HepG2 (cell line): ENCODE results near the gene NR1H2. TPM values are rescaled to one million over a fixed set of nuclear protein-coding genes. Genes with fewer than 3 reads are reported as not detected.
A peak's percentile ranks its signal among the peaks of the same experiment; 100 is the strongest.

Experiments
- AHR ChIP-seq: IDR thresholded peaks from 2 replicates; pipeline ENCODE4 v1.6.1; 2018; ENCODE audit warnings: missing genetic modification reagents, missing compliant biosample characterization
- DNMT1 ChIP-seq: sonication (generic); formaldehyde crosslinking; IDR thresholded peaks from 2 replicates; pipeline ENCODE4 v1.5.1; 2020; ENCODE audit warnings: mild to moderate bottlenecking, missing genetic modification reagents
- ETV5 ChIP-seq: IDR thresholded peaks from 2 replicates; pipeline ENCODE4 v1.6.1; 2018; ENCODE audit warnings: missing biosample characterization, missing genetic modification reagents, inconsistent platforms, borderline replicate concordance
- GABPB1 ChIP-seq: IDR thresholded peaks from 2 replicates; pipeline ENCODE4 v1.6.1; 2016; ENCODE audit warnings: mild to moderate bottlenecking, missing genetic modification reagents, moderate library complexity, missing compliant biosample characterization
- GFI1 ChIP-seq: sonication (generic); formaldehyde crosslinking; IDR thresholded peaks from 2 replicates; pipeline ENCODE4 v1.5.0; 2020; ENCODE audit warnings: missing genetic modification reagents, mild to moderate bottlenecking, borderline replicate concordance
- JDP2 ChIP-seq: sonication (generic); formaldehyde crosslinking; IDR thresholded peaks from 2 replicates; pipeline ENCODE4 v1.8.1; 2022; ENCODE audit warnings: missing genetic modification reagents, borderline replicate concordance
- MEIS1 ChIP-seq: sonication (generic); formaldehyde crosslinking; IDR thresholded peaks from 2 replicates; pipeline ENCODE4 v1.9.0; 2021; ENCODE audit warnings: mild to moderate bottlenecking, missing genetic modification reagents, moderate library complexity, borderline replicate concordance
- PCBP1 ChIP-seq: fragments of 200-400 bp; formaldehyde crosslinking; IDR thresholded peaks from 2 replicates; pipeline ENCODE4 v1.6.1; 2017; ENCODE audit warnings: mild to moderate bottlenecking, low read depth, low read length, borderline replicate concordance
- PCBP2 ChIP-seq: fragments of 200-400 bp; formaldehyde crosslinking; optimal IDR thresholded peaks from 2 replicates; pipeline ENCODE3; 2018; ENCODE audit warnings: low read length, low read depth; ENCODE audit not compliant: poor library complexity, severe bottlenecking
- SAFB2 ChIP-seq: sonication (generic); formaldehyde crosslinking; IDR thresholded peaks from 2 replicates; pipeline ENCODE4 v1.5.1; 2020; ENCODE audit warnings: missing genetic modification reagents, low read depth, mild to moderate bottlenecking, borderline replicate concordance
- SIX1 ChIP-seq: sonication (generic); formaldehyde crosslinking; IDR thresholded peaks from 2 replicates; pipeline ENCODE4 v1.4.0; 2020; ENCODE audit warnings: missing genetic modification reagents, borderline replicate concordance
- SOX13 ChIP-seq, 3 experiments: fragments of 450-650 bp in 1 of 3; sonication (generic) in 1 of 3; formaldehyde crosslinking in 1 of 3; IDR thresholded peaks in 2 of 3; conservative IDR thresholded peaks in 1 of 3; 2 replicates each; pipeline versions ENCODE4 v1.5.0 to v1.6.1; 2016 to 2020; ENCODE audit warnings: antibody characterized with exemption in 1 of 3, mild to moderate bottlenecking in 1 of 3, missing compliant biosample characterization in 1 of 3, missing genetic modification reagents in 1 of 3, moderate library complexity in 1 of 3
- SPEN ChIP-seq: sonication (generic); formaldehyde crosslinking; IDR thresholded peaks from 2 replicates; pipeline ENCODE4 v1.5.1; 2020; ENCODE audit warnings: low read depth, mild to moderate bottlenecking, missing genetic modification reagents
- TCF7L2 ChIP-seq: IDR thresholded peaks from 2 replicates; pipeline ENCODE4 v1.6.1; 2011; ENCODE audit warnings: mild to moderate bottlenecking, low read depth, low read length, moderate library complexity
- TOPORS ChIP-seq: sonication (generic); formaldehyde crosslinking; IDR thresholded peaks from 2 replicates; pipeline ENCODE4 v1.8.0; 2023; ENCODE audit warnings: mild to moderate bottlenecking, missing genetic modification reagents
- ZNF382 ChIP-seq: sonication (generic); formaldehyde crosslinking; IDR thresholded peaks from 2 replicates; pipeline ENCODE4 v1.5.0; 2020; ENCODE audit warnings: missing genetic modification reagents, mild to moderate bottlenecking, borderline replicate concordance
- ZNF572 ChIP-seq: sonication (generic); formaldehyde crosslinking; IDR thresholded peaks from 2 replicates; pipeline ENCODE4 v1.5.1; 2020; ENCODE audit warnings: mild to moderate bottlenecking, missing genetic modification reagents
- ZNF598 ChIP-seq: sonication (generic); formaldehyde crosslinking; IDR thresholded peaks from 2 replicates; pipeline ENCODE4 v1.5.1; 2020; ENCODE audit warnings: mild to moderate bottlenecking, missing genetic modification reagents, borderline replicate concordance
- polyA plus RNA-seq, 8 experiments: library from polyadenylated mRNA; depleted of rRNA in 3 of 8; stranded (reverse) in 7 of 8; unstranded in 1 of 8; fragments of >200 nt; fragmentation: Illumina TruSeq in 4 of 8; extraction: Trizol in 4 of 8; gene quantifications; 2 replicates each; pipeline versions ENCODE4 v1.2.1 to v1.2.3, GENCODE V29; 2011 to 2016; ENCODE audit warnings: low read depth in 4 of 8, missing spikeins in 1 of 8, mixed read lengths in 1 of 8; ENCODE audit not compliant: insufficient read depth in 1 of 8
- total RNA-seq, 5 experiments: library from RNA; depleted of rRNA; stranded (reverse); fragments of >200 nt; fragmentation: Illumina TruSeq; extraction: Trizol; gene quantifications; 2 replicates each; pipeline ENCODE4 v1.2.3, GENCODE V29; 2016; ENCODE audit warnings: low read depth in 1 of 5
- TF ChIP-seq, protein P1 (sequence below): sonication (generic); formaldehyde crosslinking; conservative IDR thresholded peaks from 2 replicates; pipeline ENCODE4 v1.4.0; 2020; ENCODE audit warnings: mild to moderate bottlenecking, missing genetic modification reagents, moderate library complexity
- TF ChIP-seq, protein P2 (sequence below): sonication (generic); formaldehyde crosslinking; IDR thresholded peaks from 2 replicates; pipeline ENCODE4 v1.8.1; 2023; ENCODE audit warnings: mild to moderate bottlenecking, inconsistent platforms, moderate library complexity, missing genetic modification reagents, borderline replicate concordance
- TF ChIP-seq, protein P3 (sequence below): sonication (generic); formaldehyde crosslinking; IDR thresholded peaks from 2 replicates; pipeline ENCODE4 v1.4.0; 2020; ENCODE audit warnings: missing genetic modification reagents

The NR1H2 gene
- total and polyA plus RNA-seq, 2 of the 13 experiments (the other 11 are each of a cell fraction or from before 2014, with no cell fraction given), result 10.3 to 13.5 TPM

DNA sequence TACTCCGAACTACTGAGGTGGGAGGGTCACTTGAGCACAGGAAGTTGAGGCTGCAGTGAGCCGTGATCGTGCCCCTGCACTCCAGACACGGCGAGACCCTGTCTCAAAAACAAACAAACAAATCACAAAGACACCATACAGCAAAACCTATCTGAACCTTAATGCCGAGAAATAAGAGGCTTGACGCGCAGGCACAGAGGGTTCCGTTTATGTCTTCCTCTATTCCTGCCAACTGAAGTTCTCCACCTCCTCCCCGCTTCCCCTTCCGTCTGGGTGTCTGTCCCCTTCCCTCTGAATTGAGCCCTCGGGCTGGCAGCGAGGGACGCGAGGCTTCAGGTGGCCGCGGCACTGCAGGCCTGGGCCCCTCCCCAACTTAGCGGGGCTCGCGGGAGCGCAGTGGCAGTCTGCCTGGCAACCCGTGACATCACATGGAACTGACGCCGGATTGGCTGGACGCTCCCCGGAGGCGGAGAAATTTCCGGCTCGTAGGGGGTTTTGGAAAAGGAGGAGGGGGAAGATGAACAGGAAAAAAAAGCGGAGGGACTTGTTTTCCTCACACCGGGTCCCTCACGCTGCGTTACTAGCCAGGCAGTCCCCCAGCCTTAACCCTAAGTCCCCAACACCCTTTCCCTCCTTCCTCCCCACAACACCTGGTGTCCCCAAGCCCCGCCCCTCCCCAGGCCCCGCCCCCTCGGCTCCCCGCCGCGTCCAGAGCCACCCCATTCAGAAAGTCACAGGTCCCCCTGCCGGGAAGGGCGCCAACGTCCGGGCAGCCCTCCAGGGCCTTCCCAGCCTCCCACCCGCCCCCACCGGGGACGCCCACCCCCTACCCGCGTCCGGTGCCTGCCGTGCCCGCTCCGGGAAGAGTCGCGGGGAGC lies 55.3 kb downstream of the NR1H2 start (continued):
- TF ChIP-seq, protein P1, sequence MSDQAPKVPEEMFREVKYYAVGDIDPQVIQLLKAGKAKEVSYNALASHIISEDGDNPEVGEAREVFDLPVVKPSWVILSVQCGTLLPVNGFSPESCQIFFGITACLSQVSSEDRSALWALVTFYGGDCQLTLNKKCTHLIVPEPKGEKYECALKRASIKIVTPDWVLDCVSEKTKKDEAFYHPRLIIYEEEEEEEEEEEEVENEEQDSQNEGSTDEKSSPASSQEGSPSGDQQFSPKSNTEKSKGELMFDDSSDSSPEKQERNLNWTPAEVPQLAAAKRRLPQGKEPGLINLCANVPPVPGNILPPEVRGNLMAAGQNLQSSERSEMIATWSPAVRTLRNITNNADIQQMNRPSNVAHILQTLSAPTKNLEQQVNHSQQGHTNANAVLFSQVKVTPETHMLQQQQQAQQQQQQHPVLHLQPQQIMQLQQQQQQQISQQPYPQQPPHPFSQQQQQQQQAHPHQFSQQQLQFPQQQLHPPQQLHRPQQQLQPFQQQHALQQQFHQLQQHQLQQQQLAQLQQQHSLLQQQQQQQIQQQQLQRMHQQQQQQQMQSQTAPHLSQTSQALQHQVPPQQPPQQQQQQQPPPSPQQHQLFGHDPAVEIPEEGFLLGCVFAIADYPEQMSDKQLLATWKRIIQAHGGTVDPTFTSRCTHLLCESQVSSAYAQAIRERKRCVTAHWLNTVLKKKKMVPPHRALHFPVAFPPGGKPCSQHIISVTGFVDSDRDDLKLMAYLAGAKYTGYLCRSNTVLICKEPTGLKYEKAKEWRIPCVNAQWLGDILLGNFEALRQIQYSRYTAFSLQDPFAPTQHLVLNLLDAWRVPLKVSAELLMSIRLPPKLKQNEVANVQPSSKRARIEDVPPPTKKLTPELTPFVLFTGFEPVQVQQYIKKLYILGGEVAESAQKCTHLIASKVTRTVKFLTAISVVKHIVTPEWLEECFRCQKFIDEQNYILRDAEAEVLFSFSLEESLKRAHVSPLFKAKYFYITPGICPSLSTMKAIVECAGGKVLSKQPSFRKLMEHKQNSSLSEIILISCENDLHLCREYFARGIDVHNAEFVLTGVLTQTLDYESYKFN (CRISPR knock-in tag), result no peak
- TF ChIP-seq TOPORS (no peak), PCBP2 (no peak), MEIS1 (CRISPR knock-in tag) (no peak), GFI1 (CRISPR knock-in tag) (no peak), ZNF382 (no peak), AHR (0 out of 2 replicates have a peak, but pooled peaks have one; percentile 73), SPEN (CRISPR knock-in tag) (peak; percentile 37; the same call in 1 of the 2 replicates), ZNF598 (CRISPR knock-in tag) (no peak), DNMT1 (no peak), JDP2 (CRISPR knock-in tag) (no peak), PCBP1 (no peak), SIX1 (CRISPR knock-in tag) (no peak), SAFB2 (CRISPR knock-in tag) (no peak), TCF7L2 (no peak), SOX13 (IDR thresholded peaks at IDR 0.05) (no peak), SOX13 (CRISPR knock-in tag; conservative IDR thresholded peaks at IDR 0.05 in 1 of 2, IDR thresholded peaks at IDR 0.05 in 1 of 2) (no peak), ZNF572 (CRISPR knock-in tag) (no peak), ETV5 (CRISPR knock-in tag) (0 out of 2 replicates have a peak, but pooled peaks have one; percentile 10), GABPB1 (CRISPR knock-in tag) (peak; percentile 52; the same call in 1 of the 2 replicates)
- TF ChIP-seq, protein P2, sequence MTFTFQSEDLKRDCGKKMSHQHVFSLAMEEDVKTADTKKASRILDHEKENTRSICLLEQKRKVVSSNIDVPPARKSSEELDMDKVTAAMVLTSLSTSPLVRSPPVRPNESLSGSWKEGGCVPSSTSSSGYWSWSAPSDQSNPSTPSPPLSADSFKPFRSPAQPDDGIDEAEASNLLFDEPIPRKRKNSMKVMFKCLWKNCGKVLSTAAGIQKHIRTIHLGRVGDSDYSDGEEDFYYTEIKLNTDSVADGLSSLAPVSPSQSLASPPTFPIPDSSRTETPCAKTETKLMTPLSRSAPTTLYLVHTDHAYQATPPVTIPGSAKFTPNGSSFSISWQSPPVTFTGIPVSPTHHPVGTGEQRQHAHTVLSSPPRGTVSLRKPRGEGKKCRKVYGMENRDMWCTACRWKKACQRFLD (CRISPR knock-in tag), result no peak
- TF ChIP-seq, protein P3, sequence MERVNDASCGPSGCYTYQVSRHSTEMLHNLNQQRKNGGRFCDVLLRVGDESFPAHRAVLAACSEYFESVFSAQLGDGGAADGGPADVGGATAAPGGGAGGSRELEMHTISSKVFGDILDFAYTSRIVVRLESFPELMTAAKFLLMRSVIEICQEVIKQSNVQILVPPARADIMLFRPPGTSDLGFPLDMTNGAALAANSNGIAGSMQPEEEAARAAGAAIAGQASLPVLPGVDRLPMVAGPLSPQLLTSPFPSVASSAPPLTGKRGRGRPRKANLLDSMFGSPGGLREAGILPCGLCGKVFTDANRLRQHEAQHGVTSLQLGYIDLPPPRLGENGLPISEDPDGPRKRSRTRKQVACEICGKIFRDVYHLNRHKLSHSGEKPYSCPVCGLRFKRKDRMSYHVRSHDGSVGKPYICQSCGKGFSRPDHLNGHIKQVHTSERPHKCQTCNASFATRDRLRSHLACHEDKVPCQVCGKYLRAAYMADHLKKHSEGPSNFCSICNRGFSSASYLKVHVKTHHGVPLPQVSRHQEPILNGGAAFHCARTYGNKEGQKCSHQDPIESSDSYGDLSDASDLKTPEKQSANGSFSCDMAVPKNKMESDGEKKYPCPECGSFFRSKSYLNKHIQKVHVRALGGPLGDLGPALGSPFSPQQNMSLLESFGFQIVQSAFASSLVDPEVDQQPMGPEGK (CRISPR knock-in tag), result peak; percentile 85
